Measurements from ENCODE around the gene SLC44A4.
A peak's percentile ranks its signal among the peaks of the same experiment; 100 is the strongest.

SLC44A4 gene

DNA sequence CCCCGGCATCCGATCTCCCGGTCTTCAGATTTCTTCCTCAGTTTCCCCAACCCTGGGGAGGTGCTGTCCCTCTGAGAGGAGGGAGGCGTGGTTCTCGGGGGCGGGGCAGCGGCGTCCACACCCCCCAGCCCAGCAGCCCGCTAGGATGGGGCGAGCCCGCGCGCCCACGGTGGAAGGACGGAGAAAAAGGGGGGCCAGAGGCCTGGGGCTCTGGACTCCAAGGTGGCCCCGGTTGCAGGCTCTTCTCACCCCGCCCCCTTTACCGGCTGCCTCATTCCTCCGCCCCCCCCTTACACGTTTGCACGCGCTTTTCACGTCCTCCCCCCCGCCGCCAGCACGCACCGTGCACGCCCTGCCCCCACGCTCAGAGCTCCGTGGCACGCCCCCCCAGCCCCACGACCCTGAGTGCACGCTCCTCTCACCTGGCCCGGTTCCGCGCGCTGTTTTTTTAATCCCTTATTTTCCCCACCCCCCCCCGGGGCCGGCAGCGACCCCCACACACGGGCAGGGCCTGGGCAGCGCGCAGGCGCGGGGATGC, 22.7 kb upstream of the SLC44A4 start:
- DNase-seq (ENCODE audit: low read depth in 4 of 4, low spot score in 1 of 4) = peak; percentile 42 to 57 (median 50)

DNA sequence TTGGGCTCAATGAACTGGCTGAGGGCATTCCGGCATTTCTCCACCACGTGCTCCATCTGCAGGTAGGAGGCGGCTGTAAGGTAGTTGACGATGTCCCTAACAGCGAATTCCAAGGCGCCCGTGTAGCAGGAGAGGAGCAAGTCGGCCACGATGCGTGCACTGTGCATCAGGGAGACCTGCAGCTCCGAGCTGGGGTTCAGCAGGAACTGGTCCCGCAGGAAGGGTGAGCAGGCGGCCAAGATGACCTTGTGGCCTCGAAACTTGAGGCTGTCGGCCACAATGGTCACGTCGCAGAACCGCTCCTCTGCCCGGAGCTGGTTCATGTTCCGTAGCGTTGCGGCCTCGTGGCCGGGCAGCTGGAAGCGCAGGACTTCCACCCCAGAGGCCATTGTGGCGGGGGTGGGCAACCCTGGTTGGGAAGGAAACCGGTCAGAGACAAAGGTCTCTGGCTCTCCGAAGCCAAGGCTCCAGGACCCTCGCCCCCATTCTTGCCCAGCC, 22.2 kb upstream of the SLC44A4 start:
- no peak for DNase-seq (ENCODE audit: low read depth in 4 of 4, low spot score in 1 of 4)

DNA sequence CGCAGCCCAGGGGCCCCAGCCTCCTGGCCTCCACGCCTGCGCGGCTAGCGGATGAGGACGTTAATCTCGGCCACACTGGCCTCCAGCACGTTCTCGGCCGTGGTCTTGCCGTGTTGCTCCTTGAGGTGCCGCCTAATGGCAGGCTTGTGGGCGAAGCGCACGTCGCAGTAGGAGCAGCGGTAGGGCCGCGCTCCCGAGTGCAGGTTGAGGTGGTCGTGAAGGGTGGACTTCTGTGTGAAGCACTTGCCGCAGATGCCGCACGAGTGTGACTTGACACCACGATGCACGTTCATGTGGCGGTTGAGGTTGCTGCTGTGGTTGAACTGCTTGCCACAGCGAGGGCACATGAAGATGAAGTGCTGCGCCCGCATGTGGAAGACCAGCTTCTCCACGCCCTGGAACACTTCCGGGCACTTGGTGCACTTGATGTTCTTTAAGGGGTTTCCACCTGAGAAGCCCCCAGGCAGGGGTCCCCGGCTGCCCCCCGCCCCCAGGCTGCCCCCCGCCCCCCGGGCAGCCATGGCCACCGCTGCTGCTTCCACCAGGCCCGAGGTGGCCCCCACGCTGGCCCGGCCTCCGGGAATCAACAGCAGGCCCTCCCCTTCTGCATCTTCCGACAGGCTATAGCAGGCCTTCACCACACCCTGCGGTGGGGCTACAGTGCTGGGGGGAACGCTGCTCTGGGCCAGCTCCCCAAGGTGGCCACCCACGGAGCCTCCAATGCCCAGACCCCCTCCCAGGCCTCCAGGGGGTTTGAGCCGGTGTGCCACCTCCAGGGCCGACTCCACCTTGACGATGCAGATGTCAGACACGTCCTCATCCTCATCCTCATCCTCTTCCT, 21.3 kb upstream of the SLC44A4 start:
- no peak for DNase-seq (ENCODE audit: low read depth in 4 of 4, low spot score in 1 of 4)

DNA sequence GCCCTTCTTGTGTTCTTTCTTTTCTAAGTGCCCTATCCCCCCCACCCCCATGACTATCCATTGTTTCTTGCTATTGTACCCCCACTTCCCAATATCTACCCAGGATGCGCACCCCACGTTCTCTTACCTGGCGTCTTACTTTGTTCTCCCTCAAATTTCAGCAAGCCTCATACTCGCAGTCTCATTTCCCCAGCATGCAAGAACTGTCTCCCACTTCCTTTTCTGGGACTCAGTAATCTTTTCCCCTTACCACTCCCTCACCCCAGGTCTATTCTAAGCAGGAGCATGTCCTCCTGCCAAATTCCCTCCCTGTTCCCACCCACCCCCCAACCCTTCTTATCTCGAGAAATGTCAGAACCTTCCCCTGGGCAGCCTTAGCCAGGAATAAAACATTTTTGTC, 20.4 kb upstream of the SLC44A4 start:
- DNase-seq (ENCODE audit: low read depth in 4 of 4, low spot score in 1 of 4) = no peak

DNA sequence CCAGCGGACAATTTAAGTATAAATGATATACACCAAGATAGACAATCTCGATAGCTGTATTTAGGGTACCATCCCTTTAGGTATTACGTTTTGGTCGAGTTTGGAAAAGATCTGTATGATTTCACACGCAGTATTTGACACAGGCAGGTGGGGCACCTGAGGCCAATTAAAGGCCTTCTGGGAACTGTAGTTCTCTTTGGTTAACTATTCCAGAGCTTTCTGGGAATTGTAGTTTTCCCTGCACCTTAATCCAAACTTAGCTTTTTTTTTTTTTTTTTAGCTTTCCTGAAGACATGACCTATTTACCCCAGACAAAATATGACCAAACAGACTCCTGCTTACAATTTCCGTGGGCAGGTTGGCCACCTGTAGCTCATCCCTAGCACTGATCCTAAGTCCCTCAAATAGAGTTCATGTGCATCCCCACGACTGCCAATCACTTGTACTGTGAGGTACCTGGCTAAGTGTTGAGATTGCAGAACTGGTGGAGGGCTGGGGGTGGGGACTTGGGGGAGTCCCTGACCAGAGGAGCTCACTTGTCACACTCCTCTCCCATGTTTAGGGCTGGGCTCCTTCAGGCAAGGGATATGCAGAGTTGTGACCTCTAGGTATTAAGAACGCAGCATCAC, 19.7 kb upstream of the SLC44A4 start:
- DNase-seq (ENCODE audit: low read depth in 4 of 4, low spot score in 1 of 4) = no peak

DNA sequence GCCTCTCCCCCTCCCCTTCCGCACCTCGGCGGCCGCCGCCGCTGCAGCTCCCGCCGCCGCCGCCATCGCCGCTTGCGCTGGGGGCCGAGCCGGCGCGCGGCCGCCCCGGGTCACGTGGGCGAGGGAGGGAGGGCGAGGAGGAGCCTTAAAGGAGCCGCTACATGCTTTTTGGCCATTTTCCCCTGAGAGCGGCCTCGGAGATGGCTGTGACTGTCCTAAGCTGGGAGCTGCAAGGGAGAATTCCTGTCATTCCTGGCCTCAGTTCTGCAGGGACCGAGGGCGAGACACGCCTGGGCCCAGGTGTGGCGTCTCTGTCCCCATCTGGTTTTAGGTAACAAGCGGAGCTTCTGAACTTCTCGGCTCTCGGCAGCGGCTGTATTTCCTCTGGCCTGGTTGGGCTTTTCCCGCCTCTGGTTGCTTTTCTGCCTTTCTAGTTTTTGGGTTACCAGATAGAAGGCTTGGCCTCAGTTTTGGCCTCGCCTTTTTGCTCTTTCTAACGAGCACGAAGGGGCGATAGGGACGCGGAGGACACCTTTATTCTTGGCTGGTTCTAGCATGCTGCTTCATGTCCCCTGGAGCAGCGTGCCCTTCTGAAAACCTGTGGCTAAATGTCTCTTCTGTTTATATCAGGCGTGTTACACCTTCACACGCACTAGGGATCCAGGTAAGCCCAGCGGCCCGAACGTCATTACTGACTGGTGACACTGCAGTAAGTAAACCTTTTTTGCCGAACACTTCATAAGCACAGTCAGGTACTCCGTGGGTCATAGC, 19.0 kb upstream of the SLC44A4 start, which contains the start of gene EHMT2:
TSS of gene EHMT2 (minus strand) at position 87 of the 771 bp plus-strand sequence. CDS start at position 66, 21 bp downstream.
- DNase-seq (ENCODE audit: low read depth in 4 of 4, low spot score in 1 of 4) = peak; percentile 67 to 82 (median 73)

DNA sequence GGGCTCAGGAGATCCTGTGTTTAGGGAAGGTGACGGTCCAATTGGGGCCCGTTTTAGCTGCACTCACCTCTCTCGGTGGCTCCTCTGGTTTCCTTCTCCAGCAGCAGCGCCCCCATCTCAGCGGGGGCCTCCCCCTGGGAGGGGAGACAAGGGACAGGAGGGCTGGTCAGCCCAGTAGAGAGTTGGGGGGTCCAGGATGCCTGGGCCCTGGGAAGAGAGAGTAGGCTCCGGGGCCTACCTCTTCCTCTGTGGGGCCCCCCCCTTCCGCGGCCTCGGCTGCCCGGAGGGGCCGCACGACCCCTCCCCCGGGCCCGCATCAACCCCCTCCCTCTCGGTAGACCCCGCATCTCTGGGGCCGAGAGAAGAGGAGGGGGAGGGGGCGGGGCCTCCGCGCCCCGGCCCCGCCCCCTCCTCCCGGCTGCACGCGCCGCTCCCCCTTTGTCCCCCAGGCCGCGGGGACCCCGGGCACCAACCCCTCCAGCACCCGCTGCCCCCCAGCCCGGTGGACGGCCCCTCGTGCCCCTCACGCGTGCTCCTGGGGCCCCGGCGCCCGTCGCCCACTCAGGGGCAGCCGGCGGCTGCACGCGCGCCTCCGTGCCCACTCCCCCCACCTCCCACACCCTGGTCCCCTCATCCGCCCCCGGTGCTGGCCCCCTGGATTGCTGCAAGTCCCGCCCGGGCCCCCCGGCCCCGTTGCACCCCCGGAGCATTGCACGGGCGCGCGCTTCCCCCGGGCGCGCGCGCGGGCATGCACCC, 18.2 kb upstream of the SLC44A4 start:
- DNase-seq (ENCODE audit: low read depth in 4 of 4, low spot score in 1 of 4) = no peak

DNA sequence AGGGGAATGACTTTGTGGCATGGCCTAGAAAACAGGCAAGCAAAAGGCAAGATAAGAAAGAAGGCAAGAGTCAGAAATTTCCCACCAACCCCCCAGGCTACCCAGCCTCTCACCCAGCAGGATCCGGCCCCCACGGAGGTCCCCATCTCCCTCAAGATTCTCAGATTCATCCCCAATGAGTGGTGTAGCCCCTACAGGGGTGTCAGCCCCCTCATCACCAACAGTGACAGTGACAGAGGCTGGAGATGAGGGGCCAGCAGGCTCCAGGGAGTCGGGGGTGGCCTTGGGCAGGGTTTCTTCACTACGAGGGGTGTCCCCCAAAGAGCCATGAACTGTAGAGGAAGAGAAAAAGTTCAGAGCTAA, 17.7 kb upstream of the SLC44A4 start:
- no peak for DNase-seq (ENCODE audit: low read depth in 4 of 4, low spot score in 1 of 4)

DNA sequence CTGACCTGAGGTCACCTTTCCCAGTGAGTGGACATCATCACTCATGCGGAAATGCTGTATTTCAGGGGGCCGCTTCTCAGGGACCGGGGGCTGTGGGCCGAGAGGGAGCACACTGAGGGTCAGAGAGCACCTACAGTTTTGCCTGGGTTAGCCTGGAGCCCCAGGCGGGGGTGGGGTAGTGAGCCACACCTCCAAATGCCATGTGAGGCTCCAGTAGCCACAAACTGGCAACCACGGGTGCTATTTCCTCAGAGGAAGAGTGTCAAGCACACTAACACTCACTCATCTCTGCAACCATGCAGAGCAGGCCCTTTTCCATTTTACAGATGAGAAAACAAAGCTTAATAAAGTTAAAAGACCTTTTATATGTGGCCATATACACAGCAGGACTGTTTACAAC, 14.0 kb upstream of the SLC44A4 start:
- DNase-seq (ENCODE audit: low read depth in 4 of 4, low spot score in 1 of 4) = no peak

DNA sequence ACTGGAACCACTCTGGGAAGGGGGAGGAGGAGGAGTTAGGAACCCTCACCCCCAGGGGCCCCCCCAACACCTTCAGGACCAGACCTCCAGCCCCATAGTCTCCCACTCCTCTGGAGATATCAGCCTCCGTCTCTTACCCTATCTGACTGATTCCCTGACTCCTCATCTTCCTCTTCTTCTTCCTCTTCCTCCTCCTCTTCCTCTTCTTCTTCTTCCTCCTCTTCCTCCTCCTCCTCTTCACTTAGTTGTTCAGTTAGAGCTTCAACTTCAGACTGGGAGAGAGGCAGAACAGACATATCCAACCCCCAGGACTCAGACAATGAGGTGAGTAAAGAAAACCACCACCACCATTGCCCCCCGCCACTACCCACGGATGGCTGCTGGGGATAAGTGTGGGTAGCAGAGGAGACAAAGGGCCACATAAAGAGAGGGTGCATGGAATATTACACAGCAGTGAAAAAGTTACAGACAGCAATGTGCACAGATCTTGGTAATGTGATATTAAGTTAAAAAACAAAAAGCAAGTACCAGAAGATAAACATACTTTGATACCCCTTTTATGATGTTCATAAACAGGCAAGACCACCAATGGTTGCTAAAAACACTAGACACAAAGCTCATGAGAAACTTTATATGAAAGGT, 10.7 kb upstream of the SLC44A4 start:
- DNase-seq (ENCODE audit: low read depth in 4 of 4, low spot score in 1 of 4) = no peak

DNA sequence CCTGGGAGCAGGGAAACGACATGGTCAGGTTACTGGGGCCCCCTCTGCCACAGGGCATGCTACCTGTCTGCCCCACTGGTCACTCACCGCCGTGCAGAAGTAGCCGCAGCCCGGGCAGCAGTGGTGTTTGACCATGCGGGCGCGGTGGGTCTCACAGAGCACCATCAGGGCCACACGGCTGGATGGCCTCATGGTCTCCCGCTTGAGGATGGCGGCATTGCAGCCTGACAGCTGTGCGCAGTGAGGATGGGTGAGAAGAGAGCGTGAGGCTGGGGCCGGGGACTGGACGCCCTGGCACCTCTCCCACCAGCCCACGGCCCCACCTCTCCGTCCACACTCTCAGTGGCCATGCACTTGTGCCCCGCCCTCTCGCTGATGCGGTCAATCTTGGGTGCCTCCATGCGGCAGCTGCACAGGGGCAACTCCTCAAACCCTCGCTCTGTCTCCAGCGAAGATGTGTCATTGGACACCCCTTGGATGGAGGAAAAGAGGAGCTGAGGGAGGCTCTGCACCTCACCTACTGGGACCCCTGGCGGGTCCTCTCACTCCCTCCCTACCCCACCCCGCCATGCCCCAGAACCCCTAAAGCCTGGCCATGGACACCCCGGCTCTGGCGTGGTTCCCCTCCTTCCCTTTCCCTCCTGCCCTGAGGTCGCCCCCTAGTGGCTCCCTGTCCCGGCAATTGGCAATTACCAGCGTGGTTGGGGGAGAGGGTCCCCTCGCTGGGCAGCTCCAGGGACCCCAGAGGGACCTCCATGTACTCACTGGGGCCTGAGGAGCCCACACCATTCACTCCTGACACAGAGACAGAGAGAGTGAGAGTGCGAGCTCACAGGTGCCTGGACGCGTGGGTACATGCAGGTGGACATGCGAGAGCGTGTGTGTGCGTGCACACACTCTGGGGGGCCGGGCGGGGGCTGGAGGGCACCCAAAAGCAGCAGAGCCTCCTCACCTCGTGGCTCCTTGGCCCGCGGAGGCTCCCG, 9.8 kb upstream of the SLC44A4 start:
- peak; percentile 34 to 52 (median 46) for DNase-seq (ENCODE audit: low read depth in 4 of 4, low spot score in 1 of 4)

DNA sequence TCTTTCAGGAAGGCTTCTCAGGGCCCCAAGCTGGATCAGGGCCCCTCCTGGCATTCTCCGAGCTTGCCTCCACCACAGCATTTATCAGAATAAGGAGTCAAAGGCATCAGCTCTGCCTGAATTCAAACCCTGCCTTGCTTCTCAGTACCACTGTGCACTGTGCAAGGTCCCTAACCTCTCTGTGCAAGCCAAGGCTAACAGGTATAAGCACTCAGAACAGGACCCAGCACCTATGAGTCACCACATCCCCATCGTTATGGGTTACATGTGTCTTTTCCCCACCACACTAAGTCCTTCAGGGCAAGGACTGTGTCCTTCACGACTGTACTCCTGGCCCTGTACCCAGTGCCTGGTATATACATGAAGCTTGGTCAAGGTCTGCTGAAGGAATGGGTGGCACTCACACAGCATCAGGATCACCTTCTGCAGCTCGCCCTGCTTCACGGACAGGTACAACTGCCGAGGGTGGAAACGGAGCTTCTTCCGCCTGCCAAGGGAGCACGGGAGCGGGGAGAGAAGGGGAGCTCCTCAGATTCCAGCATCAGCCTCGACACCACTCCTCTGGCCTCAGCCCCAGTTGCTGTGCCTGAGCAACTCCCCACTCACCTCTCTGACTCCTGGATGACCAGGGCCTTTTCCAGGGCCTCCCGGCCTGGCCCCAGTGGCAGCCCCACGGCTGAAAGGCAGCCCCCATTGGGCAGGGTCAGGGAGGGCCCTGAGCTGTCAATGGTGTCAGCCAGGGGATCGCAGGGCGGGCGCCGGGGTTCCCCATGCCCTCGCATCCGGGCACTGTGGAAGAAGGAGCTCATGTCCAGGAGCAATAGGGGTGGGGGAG, 8.6 kb upstream of the SLC44A4 start:
- no peak for DNase-seq (ENCODE audit: low read depth in 4 of 4, low spot score in 1 of 4)

DNA sequence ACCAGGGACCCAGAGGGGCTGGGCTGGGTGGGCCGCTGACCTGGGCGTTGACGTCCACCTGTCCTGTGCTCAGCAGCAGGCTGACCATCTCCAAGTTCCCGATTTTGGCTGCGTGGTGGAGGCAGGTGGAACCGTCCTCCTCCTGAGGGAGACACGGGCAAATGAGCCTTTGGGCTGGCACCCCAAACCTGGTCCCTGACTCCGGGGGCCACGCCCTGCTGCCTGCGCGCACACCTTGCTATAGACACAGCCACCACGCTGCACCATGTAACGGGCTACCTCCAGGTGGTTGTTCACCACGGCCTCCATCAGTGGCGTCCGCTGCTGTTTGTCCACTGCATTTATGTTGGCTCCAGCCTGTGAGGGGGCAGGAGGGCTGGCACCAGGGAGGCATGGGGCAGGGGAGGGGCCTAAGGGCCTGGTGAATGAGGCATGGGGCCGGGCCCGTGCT, 7.8 kb upstream of the SLC44A4 start:
- no peak for DNase-seq (ENCODE audit: low read depth in 4 of 4, low spot score in 1 of 4)

DNA sequence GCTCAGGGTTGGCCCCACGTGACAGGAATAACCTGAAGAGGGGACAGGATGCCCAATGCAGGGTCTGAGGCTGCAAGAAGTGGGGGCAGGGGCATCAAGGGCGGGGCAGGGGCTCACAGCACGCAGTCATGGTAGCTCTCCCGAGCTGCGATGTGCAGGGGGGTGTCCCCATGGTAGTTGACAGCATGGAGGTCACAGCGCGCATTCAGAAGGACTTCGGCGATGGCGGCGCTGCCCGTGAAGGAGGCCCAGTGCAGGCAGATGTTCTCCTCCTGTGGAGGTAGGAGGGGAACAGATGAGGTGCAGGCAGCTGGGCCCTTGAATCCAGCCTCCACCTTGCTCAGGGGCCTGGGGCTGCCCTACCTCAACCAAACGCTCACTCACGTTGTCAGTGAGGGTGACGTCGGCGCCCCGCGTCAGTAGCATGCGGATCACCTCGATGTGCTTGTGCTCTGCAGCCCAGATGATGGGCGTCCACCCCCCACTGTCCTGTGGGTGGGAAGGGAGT, 5.8 kb upstream of the SLC44A4 start:
- no peak for DNase-seq (ENCODE audit: low read depth in 4 of 4, low spot score in 1 of 4)

DNA sequence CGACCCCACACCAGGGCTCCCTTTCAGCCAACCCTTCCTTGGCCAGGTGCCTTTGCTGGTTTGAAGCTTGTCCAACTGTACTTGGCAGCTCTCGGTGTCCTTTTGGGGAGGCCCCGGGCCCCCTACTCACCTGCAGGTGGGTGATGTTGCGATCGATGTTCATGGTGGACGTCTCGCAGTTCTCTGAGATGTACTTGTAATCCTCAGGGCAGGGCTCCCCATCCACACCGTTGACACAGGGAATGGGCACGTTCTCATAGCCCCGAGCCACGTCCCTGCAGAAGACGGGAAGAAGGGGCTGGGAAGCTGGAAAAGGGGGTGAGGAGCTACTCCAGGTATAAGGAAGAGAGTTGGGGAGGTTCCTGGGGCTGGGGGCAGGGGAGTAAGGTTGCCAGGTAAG, 4.9 kb upstream of the SLC44A4 start:
- DNase-seq (ENCODE audit: low read depth in 4 of 4, low spot score in 1 of 4) = no peak

DNA sequence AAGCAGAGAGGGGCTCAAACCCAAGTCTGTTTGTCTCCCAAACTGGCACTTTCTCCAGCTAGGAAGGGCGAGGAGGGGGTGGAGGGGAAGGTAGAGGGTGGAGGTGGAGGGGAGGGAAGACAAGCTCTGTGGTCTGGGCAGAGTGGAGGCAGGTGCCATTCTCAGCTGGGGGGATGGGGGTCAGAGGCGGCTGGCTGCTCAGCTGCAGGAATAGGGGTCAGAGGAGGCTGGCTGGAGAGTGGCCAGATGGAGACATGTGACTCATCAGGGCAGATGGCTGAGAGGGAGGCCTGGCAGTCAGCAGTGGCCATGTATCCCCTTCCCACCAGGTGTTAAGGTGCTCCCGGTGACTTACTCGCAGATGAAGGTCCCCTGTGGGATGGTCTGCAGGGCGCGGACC, 3.5 kb upstream of the SLC44A4 start:
- DNase-seq (ENCODE audit: low read depth in 4 of 4, low spot score in 1 of 4) = no peak

DNA sequence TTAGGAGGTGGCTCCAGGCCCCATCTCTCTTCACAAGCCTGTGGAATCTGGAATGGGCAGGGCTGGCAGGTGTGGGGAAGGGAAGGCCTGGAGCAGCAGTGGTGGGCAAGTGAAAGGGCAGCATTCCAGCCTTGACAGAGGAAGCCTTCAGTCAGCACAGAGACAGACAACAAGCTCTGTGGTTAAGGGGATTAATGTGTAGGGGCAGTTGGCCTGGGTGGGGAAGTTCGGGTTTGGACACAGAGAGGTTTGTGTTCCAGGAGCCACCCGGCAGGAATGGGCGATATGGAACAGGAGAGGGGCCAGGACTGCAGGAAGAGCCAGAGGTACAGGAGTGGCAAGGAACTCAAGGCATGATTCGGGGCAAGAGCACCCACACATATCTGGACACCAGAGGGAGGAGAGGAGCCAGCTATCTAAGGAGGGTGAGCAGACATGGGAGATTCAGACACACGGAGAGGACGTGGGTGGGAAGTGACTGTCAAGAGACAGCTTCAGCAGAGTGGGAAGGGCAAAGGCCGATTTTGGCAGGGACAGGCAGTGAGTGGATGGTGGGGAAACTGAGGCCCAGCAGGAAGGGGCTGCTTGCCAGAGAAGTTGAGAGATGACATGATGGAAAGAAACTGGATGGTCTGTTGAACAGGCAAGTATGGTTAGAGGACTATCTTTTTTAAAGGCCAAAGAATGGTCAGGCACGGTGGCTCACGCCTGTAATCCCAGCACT, 2.5 kb upstream of the SLC44A4 start:
- DNase-seq (ENCODE audit: low read depth in 4 of 4, low spot score in 1 of 4) = no peak

Measured in stimulated activated CD4-positive, alpha-beta T cell treated with anti-CD3 and anti-CD28 coated beads, Interleukin-1b, Interleukin-23, amount 100 ng/mL, for 24 hours (primary cell).